GM19193 (cell line): Measurements from ENCODE around the gene ADGRG7.

Source experiments
- POLR2A ChIP-seq: IDR thresholded peaks from 4 replicates; pipeline ENCODE4 v1.6.1; 2011; ENCODE audit not compliant: insufficient read depth, insufficient read length; ENCODE audit errors: extremely low read depth

The ADGRG7 gene

DNA sequence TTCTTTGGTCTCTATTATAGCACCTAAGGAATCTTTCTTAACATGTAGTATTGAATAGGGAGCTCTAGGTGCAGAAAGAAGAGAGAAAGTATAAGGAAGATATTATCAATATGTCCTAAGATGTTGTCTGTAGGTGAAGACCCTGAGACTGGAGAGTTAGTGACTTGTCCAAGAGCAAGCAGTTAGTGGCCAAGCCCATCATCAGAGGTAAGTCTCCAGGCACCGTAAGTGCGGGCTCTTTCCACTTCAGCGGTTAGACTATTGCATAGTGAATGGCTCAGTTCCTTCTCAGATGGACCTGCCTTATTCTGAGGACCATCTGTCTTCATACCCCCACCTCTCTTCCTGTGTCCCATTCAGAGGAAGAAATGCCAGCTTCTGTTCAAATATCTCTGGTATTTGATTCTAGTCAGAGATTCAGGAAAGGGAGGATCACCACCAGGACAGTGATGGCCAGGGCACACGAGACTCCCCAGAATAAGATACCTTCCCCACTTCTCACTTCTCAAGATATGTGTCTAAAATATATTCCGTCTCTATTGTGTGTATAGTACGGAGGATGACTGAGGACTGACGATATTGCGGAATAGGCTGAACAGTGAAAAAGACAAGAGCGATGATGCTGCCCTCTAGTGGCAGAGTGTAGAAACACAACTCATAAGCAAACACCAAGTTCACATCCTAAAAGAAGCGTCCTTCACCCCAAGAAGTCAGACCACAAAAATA lies 19.1 kb upstream of the ADGRG7 start:
- no peak for TF ChIP-seq POLR2A

DNA sequence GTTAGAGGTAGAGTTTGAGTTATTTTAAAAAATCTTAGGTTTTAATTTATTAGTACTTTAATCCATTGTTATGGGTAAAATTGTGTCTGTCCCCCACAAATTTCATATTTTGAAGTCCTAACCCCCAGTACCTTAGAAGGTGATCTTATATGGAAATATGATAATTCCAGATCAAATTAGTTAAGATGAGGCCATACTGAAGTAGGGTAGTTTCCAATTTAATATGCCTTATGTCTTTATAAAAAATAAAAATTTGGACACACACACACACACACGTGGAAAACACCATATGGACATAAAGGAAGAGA lies 18.6 kb upstream of the ADGRG7 start:
- no peak for TF ChIP-seq POLR2A

DNA sequence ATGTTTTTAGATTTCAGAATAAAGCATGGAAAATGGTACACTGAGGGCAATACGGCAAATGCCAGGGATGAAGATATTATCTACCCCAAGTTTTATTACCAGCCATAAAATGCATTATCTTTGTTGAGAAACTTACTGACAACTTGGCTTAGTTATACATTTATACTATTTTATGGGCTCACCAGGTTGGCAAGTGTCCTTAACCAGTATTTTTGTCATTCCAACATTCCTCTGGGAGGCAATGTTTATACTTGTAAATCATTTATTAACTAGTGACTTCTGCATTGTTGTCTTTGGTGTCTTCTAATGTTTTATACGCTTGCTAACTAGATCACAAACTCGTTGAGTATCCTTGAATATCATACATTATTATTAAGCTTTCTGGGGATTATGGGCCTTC lies 18.0 kb upstream of the ADGRG7 start:
- TF ChIP-seq POLR2A, result no peak

DNA sequence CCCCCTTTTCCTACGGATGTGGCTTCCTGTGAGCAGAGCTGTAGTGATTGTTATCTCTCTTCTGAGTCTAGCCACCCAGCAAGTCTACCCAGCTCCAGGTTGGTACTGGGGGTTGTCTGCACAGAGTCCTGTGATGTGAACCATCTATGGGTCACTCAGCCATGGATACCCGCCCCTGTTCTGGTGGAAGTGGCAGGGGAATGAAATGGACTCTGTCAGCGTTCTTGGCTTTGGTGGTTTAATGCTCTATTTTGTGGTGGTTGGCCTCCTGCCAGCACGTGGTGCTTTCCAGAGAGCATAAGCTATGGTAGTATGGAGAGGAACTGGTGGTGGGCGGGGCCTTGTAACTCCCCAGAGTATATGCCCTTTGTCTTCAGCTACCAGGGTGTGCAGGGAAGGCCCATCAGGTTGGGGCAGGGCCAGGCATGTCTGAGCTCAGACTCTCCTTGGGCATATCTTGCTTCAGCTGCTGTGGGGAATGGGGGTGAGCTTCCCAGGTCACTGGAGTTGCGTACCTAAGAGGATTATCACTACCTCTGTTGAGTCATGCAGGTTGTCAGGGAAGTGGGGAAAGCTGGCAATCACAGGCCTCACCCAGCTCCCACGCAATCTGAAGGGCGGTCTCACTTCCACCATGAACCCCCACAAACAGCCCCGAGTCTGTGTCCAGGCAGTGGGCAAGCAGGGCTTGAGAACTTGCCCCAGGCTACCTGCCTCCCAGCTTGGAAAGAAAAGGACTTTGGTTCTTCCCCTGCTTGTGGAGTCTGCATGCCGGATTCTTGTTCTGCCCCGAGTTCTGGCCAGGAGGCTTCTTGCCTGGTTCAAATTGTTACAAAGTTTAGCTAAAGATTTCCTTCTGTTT lies 9.0 kb upstream of the ADGRG7 start:
- no peak for TF ChIP-seq POLR2A

DNA sequence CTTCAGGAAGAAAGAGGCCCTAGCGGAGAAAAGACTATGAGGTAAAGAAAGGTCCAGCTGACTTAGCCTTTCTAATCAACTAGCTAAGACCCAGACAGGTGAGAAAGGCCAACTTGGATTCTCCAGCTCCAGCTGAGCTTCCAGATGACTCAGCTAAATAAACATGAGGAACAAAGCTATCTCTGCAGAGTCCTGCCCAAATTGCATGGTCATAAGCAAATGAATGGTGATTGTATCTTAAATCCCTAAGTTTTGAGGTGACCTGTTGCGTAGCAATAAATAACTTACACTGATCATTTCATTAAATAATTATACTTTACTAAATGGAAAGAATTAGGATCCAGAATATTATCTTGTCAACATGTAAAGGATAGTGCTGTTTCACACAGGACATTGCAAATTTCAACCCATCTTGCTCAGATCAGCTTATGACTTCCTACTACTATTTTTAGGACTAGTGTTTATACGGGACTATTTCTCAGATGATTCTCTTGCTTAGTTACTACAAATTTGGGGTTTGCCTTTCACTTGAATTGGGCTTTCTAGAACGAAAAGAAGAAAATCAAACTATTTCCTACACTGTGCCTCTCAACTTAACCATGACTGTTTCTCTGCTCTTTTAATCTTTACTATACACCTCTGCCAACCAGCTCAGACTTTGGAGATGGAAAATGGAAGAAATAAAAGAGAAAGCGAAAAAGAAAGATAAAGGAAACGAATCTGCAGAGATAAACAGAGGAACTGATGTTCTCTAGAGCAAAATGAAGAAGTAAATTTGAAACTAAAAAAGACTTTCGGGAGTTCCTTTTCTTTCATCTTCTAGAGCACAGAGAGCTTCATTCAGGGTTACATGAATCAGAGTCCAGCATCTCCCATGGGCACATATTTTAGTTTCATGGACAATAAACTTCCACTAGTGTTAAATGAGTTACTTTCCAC lies 6.6 kb upstream of the ADGRG7 start:
- TF ChIP-seq POLR2A, result no peak

DNA sequence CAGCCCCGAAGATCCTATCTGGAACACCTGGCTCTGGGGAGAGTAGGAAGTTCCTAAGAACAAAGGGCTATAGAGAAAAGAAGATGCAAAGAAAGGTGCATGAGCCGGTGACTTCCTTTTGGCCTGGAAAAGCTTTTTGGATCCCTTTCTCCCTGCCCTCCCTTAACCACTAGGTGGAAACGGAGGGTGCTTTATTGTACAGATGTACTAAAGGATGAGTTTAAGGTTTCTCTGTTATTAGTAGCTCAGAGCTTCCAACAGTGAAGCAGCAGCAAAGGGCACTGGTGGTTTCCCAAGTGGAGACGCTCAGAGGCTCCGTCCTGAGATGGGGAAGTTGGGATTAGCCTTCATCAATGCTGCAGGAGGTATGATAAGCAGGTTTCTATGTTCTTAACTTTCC lies 5.9 kb upstream of the ADGRG7 start:
- peak; percentile 30 for TF ChIP-seq POLR2A

DNA sequence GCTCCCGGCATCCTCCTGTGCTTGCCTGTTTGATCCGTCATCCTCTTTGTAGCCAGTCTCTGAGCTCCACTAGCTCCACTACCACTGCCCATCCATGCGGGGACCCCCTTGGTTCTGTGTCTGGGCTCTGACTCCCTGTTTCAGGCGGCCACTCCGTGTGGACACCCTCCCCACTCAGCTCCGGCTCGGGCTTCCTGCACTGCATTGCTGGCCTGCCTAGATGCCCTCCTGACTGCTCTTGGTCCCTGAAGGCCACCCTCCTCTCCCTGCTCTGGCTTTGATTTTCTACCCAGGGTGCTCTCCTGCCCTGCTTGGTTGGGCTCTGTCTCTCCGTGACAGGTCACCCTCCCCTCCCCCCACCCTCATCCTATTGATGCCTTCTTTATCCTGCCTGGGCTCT lies 4.0 kb upstream of the ADGRG7 start:
- TF ChIP-seq POLR2A, result no peak

DNA sequence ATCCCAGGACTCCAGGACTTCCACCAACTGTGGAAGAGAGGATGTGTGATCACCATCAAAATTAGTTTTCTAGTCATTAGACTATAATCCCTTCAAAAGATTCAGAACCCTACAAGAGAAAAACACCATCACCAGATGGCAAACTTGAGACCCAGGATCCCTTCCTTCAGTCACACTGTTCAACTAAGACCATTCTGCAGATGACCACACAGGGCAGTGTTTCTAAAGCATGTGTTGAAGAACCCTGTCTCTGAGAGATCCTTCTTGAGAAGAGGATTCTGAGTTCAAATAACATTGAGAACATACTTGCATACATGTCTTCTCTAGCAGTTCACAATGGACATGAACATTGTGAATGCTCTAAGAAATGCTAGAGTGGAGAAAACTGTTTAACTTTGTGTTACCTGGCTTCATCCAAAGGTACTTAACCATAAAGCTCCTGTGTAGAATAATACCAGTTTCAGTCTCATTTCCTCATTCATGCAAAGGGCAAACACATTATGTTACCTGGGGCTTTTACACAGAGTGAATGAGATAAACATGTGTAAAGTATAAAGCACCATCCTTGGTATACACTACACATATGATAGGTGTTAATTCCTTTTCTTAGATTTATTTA lies 2.4 kb upstream of the ADGRG7 start:
- TF ChIP-seq POLR2A, result no peak

DNA sequence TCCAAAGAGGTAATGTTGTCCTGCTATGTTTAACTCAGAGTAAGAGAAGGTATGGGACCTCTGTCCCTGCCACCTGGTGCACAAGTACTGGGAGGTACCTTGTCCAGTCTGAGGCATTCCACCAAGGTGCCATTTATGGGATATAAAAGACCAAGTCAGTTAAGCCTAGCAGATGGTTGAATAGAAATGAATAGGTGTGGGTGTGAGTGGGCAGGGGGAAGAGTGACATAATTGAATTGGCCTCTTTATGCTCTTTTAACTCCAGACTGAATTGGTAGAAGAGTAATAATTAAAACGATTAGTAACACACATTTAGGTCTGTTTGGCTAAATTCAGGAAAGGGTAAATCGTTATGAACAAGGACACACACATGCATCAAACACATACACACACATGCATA lies 562 bp downstream of the ADGRG7 start:
- no peak for TF ChIP-seq POLR2A

DNA sequence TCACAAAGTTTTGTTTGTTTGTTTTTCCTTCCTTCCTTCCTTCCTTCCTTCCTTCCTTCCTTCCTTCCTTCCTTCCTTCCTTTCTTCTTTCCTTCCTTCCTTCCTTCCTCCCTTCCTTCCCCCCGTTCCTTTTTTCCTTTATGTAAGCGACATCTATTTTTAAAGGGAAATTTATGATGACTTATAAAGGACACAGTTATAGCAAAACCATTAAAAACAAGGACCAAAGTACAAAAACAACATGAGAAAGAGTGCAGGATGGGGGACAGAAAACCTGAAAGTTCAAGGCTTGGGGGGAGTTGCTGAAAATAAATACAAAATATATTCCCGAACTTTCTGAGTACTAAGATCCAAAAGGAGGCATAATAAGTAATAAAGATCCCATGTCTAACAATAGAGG lies 1.8 kb downstream of the ADGRG7 start:
- no peak for TF ChIP-seq POLR2A

DNA sequence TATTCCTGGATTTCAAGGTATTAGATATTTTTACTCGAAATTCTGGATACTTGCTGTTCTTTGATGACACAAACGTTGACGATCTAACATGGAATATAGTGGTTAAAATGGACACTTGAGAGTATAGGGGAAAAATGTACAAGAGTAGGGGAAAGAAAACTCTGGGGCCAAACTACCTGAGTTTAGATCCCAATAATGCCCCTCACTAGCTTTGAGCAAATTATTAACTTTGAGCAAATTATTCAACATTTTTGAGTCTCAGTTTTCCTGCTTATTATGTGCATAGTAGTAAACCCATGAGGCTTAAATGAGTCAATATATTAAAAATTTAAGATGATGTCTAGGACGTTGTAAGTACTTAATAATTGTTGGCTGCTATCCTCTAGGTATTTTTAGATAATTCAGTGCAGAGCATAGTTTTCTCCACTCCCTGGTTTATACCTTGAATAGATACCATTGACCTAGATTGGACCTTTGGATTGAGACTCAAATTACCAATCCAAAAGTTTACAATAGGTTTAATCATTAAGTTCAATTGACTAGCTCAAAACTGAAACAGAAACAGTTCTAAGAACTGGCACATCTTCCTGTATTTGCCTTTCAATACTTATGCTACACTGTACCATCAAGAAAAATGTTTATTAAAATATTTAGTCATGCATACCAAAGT lies 4.5 kb downstream of the ADGRG7 start:
- no peak for TF ChIP-seq POLR2A

DNA sequence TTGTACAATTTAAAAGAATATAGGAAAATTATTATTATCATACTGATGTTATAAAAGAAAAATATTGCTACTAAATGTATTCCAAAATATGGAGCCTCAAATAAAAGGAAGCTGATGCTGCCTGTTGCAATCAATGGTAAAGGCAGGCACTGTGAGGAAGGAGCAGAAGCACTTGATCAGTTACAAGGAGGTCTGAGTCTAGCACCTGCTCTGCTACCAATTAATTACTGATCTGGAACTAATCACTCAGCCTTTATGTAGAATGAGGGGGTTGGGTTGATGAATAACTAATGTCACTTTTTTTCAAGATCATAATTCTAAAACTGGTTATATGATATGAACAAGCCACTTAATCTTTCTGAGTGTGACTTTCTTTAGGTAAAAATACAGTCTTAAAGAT lies 5.5 kb downstream of the ADGRG7 start:
- no peak for TF ChIP-seq POLR2A

DNA sequence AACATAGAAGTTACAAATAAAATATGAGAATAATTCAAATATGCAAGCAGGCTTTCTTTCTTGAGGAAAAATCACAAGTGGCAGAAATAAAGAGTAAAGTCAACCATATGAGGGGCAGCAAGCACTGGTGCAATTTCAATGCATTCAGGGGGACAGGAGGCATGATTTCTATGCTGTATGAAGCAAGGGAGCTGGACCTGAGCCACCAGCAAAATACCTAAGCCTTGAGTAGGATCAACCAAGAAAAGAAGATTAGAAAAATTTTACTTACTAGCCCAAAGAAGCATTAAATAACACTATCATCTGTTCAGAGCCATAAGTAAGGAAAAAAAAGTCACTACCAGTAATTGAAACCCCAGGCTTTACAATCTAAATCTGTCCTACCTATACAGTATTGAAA lies 6.3 kb downstream of the ADGRG7 start:
- TF ChIP-seq POLR2A, result no peak

DNA sequence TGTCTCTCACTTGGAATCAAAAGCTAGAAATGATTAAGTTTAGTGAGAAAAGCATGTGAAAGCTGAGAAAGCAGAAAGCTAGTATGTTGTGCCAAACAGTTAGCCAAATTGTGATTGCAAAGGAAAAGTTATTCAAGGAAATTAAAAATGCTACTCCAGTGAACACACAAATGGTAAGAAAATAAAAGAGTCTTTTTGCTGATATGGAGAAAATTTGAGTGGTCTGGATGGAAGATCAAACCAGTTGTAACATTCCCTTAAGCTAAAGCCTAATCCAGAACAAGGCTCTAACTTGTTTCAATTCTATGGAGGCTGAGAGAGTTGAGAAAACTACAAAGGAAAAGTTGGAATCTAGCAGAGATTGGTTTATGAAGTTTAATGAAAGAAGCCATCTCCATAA lies 11.8 kb downstream of the ADGRG7 start:
- TF ChIP-seq POLR2A, result no peak
